ENCODE results near the gene FBXL14.

- TF ChIP-seq POLR2A (IDR thresholded peaks at IDR 0.05) (peak; percentile 56 to 57), POLR2AphosphoS5 (IDR thresholded peaks at IDR 0.05) (peak; percentile 45 to 84 (median 70)), EP300 (IDR thresholded peaks at IDR 0.05) (no peak)
- TF ChIP-seq, protein P1, sequence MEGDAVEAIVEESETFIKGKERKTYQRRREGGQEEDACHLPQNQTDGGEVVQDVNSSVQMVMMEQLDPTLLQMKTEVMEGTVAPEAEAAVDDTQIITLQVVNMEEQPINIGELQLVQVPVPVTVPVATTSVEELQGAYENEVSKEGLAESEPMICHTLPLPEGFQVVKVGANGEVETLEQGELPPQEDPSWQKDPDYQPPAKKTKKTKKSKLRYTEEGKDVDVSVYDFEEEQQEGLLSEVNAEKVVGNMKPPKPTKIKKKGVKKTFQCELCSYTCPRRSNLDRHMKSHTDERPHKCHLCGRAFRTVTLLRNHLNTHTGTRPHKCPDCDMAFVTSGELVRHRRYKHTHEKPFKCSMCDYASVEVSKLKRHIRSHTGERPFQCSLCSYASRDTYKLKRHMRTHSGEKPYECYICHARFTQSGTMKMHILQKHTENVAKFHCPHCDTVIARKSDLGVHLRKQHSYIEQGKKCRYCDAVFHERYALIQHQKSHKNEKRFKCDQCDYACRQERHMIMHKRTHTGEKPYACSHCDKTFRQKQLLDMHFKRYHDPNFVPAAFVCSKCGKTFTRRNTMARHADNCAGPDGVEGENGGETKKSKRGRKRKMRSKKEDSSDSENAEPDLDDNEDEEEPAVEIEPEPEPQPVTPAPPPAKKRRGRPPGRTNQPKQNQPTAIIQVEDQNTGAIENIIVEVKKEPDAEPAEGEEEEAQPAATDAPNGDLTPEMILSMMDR (IDR thresholded peaks at IDR 0.05): no peak
Measured at GRCh38 chr12:1606021-1606622, 11.7 kb upstream of the FBXL14 start.
